Fibroblast of gingiva (primary cell): Measurements from ENCODE around the gene HAAO.

ENCODE experiments used
- DNase-seq: peaks from one replicate; pipeline ENCODE4 v3.0.0-alpha.2; 2011; ENCODE audit warnings: low read depth

Gene HAAO

DNA sequence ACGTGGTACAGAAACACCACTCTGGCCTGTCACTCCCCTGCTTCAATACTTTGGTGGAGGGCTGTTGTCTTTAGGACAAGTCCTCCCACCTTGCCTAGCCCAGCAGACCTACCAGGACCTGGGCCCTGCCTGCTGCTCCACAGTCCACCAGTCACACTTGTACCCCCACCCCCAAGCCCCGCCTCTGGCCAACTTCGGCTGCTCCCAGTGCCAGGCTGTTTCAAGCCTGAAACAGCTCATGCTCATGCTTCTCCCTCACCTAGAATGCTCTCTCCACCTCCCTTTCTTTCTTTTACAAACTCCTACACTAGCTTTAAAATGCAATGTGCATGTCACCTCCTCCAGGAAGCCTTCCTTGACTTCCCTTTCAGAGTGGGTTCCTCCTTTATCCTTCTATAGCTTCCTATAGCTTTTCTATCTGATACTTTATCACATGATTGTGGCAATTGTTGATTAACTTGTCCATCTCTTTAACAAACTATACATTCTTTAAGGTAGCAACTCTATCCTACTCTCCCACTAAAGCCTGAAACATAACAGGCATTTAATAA is 23.6 kb downstream of the HAAO start:
- no peak for DNase-seq

GRCh38 chr2:42767899-42768705 is 24.3 kb downstream of the HAAO start:
- no peak for DNase-seq

- no peak for DNase-seq
Measured at GRCh38 chr2:42767080-42767898, 25.1 kb downstream of the HAAO start.

- DNase-seq = no peak
Measured at GRCh38 chr2:42765686-42766085, 26.7 kb downstream of the HAAO start.

DNA sequence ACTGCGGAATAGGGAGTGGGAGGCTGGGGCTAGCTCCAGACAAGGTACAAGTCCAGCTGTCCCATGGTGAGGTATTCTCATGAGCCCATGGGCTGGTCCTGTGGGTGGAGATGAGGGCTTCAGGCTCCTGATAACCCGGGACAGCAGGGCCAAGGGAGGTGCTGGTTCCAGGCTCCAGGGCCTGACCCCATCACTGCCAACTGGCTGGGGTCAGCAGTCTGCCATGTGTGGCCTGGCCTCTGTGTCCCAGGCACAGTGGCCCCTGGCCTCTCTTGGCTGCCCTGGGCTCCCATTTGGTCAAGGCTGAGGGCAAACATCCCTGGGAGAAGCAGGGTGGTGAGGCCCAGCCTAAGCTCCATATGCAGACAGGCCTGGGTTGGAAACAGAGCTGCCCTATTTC is 27.5 kb downstream of the HAAO start:
- no peak for DNase-seq

DNA sequence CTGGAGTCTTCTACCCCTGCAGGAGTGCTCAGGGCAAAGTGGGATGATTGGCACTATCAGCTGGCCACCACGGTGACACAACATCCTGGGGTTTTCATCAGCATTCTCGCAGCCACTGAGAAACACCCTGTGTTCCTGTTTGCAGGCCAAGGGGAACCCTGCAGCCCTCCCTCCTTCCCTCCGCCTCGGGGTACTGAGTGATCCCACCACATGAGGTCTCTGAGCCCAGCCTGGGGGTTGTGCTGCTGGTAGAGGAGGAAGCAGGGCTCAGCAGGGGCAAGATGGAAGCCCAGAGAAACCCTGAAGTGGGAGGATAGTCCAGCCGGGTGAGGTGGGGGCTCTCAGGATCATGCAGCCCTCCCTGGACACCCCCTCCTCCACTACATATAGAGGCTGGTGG is 28.3 kb downstream of the HAAO start, which contains the start of gene OXER1:
TSS of gene OXER1 (minus strand) at position 40 of the 400 bp plus-strand sequence. CDS start 73 bp downstream, outside the sequence.
- DNase-seq = no peak

DNA sequence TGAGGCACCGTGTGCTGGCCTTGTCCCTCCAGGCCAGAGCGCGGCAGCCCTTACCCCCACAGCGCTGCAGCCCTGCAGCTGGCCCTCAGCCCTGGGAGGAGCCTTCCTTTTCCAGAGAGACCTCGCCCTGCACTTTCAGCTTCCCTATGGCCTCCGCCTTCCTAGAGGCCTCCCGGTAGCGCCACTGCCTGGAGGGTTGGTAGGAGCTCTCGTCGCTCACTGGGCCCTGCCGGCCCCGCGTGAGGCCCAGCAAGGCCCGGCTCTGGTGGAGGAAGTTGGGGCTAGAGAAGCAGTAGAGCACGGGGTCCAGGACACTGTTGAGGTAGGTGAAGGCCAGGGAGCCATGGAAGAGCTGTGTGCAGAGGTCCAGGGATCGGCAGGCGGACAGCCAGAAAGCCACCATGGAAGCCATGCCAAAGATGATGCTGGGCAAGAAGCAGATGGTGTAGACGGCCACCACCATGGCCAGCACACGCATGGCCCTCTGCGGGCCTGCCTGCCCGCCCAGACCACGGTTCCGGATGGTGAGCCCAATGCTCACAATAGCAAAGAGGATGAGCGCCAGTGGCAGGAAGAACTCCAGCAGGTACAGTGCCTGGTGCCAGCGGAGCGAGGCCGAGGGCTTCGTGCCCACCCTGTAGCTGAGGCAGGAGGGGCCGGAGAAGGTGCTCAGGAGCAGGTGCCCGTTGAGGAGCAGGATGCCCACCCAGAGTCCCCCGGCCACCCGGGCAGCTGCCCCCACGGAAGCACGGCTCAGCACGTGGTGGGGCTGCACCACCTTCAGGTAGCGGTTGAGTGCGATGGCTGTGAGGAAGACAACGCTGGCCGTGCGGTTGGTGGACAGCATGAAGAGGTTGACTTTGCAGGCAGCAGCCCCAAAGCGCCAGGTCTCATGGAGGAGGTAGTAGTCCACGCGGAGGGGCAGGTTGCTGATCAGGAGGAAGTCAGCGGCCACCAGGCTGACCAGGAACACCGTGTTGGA is 29.3 kb downstream of the HAAO start:
- DNase-seq = no peak

DNA sequence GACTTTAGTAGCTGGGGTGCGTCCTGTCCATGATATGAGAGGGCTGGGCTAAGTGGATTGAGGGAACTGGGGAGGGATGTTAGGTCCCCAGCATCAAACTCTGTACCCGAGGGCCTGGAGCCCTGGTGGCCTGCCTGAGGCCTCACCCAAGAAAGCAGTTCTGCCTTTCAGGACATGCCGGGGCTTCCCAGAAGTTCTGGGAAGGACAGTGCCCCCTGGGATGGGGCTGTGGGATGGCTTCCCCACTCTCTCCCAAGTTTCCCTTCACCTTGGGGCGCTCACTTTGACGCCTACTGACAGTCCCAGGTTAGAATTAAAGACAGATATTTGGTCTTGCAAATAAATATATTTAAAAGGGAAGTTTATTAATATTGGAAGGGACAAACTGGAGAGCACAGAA is 30.2 kb downstream of the HAAO start:
- no peak for DNase-seq

DNA sequence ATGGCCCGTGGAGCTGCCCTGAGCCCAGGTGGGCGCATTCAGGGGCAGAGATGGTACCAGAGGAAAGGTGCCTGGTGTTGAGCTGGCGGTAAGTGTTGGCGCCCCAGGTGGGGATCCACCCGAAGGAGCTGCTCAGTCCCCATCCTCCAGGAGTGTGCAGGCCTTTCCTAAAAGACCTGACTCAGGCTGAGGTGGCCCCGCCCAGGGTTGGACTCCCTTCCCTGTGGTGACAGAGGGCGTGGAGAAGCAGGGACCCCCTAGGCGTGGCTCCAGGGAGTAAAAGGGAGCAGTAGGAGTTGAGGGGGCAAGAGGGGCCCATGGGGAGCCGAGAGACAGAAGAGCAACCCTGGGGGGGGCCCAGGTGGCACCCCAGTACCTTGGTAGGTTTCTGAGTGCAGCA is 30.8 kb downstream of the HAAO start:
- no peak for DNase-seq

GRCh38 chr2:42758751-42759150 is 33.6 kb downstream of the HAAO start:
- DNase-seq = no peak

GRCh38 chr2:42757981-42758740 is 34.2 kb downstream of the HAAO start:
- no peak for DNase-seq

DNA sequence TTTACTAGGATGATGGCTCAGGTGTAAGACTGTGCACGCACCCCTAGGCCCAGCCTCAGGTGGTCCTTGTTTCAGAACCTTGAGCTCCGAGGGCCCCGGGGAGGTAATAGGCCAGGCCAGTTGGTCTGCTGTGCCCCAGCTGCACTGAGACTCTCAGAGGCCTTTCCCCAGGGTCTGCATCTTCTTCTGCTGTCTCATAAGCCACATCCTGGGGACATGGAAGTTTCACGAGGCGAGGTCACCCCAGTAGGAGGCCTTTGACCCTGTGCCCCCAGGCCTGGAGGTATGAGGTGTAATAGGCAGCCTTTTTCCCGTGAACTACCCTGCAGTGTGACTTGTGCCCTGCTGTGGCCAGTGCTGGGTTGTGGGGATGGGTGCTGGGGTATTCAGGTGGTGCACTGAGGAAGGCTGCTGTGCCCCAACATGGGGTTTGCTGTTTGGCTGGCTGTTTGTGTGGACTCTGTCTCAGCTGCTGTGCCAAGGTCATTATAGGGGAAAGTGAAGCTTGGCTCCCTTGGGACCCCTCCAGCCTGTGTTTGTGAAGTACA is 35.3 kb downstream of the HAAO start:
- DNase-seq = no peak

DNA sequence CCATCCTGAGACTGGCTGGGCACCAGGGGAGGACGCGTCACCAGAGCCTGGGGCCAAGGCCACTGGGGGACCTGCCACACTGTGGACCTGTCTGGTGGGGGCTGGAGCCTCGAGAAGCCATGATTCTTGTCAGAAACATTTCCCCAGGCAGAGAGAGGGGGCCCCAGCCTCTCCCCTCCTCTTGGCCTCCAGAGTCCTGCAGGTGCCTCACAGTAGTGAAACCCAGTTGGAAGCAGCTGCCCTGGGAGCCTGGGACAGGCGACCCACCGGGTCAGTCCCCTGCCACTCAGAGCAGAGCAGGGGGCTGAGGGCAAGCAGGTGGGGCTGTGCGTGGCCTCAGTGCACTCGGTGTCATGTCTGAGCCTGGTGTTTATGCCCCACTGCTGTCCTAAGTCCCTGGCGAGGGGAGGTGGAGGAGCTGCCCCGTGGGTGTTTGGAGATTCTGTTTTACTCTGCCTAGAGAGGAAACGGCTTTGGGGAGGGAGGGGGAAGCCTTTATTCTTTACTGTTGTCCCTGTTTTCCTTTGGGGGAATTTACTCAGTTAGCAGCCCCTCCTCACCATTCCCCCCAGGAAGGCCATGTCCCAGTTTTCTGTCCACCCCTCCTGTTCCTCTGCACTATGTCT is 36.1 kb downstream of the HAAO start:
- DNase-seq = no peak

GRCh38 chr2:42755191-42755880 is 37.0 kb downstream of the HAAO start:
- DNase-seq = peak; percentile 58

- DNase-seq = no peak
Measured at GRCh38 chr2:42754776-42755140, 37.6 kb downstream of the HAAO start.

DNA sequence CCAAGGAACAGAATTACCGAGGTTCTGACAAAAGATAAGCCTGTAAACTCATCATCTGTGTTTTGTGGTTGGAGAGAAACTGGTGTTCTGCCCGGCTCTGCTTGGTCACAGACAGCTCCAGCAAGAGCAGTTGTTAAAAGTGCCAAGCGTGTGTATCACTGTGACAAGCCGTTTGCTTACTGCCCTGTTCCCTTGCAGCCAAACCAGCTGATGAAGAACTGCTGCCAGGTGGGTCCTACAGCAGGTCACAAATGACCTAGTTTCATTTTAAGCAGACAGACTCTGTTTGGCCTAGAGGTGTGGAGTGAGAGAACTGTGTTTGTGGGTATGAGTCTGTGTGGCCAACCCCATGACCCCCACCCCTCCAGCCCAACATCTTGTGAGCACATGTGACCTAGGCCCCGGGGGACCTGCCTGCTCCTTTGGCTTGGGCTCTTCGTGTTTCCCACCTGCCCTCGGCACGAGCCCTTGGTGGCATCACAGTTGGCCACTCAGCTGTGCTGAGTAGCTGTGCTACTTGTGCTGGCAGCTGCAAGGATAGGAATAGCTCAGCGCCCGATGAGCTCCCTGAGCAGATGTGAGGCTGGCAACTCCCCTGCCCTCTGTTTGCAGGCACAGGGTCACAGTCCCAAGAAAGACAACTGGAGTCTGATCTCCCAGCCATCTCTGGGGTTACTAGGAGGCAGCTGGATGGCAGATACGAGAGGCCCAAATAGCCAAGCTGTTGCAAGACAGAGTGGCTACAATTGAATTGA is 38.2 kb downstream of the HAAO start:
- peak; percentile 13 for DNase-seq

DNA sequence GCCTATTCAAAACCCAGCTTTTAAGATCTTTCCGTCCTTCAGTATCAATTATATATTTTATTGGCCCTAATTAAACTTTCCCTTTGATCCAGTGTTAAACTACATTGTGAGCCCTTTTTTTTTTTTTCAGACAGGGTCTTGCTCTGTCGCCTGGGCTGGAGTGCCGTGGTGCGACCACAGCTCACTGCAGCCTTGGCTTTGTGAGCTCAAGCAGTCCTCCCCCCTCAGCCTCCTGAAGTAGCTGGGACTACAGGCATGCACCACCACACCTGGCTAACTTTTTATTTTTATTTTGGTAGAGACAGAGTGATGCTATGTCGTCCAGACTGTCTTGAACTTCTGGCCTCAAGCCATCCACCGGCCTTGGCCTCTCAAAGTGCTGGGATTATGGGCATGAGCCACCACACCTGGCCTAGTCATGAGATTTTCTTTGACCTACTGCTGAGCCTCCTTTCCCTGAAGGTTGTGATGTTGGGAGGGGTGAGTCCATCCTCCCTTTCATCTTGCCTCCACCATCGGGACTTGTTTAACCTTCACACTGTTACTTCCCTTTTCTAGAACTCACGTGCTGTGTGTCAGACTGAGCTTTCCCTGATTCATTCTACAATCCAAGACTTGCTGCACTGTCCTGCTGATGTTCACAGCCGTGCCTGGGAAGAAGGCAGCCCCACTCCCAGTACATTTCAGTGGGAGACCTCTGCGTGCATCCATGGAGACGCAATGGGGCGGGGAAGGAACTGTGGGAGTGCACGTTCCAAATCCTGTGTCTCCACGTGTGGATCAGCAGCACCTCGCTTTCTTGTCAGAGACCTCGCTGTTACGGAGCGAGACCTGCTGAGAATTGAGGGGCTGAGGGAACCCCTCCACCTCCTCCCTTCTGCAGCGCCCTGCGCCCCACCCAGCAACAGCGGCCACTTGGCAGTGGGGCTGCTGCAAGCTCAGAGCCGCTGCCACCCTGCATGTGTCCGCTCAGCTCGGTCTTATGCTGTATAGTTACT is 39.3 kb downstream of the HAAO start:
- DNase-seq = no peak

DNA sequence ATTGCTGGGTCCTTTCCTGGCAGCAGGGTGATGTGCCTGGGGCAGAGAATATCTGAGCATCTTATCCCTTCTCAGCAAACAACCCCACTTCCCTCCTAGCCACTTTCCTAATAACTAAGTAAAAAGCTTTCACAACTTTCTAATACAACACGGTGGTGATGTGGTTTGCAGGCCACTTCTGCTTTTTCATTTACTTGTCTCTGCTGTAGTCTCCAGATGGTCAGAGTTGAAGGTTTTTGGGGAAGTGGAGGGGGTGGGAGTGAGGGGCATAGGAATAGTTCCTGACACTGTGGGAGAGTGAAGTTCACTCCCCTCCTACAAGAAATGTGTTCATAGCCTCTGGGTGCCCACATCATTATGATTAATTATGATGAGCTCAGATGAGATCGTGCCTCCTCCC is 40.1 kb downstream of the HAAO start:
- no peak for DNase-seq
